GM19468 (cell line): Measurements from ENCODE around the gene SH3PXD2B.

Source experiments
- ATAC-seq: cut with Tn5 transposase; IDR thresholded peaks from one replicate; pipeline ENCODE4 v1.9.1; 2021; ENCODE audit warnings: mild to moderate bottlenecking, moderate library complexity, moderate number of reproducible peaks; ENCODE audit not compliant: unreplicated experiment; ENCODE audit errors: extremely low read depth

Gene SH3PXD2B

DNA sequence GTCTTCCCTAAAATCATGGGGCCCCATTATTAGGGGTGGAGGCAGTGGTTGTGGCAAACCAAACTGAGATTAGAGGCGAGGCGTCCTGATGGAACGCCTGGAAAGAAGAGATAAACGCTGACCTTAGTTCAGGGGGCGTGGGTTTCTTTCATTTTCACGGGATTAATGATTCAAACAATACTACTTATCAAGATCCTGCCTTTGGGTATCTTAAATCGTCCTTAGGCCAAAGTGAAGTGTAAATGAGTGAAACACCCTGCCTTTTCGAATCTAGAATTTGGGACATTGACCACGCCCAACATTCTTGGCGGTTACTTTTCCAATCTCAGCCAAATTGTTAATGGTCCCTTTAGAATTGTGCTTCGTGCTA is 169.7 kb downstream of the SH3PXD2B start:
- no peak for ATAC-seq

DNA sequence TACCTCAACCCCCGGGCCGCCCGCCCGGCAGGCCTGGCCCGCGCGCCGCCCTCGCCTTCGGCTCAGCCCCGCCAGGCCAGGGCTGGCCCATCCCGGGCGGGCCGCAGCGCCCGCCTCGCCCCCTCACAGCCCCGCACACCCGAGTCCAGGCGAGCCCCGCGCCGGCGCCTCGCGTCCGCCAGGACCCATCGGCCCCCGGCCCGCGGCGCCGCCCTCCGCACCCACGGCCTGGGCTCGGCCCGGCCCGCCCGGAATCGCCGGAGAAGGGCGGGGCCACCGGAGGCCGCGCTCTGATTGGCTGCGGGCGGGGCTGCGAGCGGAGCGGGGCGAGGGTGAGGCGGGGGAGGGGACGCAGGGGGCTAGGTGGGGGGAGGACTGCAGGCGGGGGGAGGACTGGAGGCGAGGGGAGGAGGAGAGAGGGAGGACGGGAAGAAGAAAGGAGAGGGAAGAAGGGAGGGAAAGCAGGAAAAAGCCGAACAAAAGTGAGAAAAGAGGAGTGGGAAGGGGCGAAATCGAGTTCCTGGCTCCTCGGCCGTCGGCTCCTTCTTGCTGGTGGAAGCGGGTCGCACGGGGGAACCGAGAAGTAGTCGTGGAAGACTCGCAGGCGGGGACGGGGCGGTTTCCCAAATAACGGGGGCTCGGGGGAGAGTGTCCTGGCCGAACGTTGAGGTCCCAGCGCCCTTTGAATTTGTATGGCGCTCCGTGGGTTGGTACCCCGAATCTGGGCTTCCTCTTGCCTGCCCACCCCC is 170.3 kb downstream of the SH3PXD2B start:
- ATAC-seq: peak; percentile 78

DNA sequence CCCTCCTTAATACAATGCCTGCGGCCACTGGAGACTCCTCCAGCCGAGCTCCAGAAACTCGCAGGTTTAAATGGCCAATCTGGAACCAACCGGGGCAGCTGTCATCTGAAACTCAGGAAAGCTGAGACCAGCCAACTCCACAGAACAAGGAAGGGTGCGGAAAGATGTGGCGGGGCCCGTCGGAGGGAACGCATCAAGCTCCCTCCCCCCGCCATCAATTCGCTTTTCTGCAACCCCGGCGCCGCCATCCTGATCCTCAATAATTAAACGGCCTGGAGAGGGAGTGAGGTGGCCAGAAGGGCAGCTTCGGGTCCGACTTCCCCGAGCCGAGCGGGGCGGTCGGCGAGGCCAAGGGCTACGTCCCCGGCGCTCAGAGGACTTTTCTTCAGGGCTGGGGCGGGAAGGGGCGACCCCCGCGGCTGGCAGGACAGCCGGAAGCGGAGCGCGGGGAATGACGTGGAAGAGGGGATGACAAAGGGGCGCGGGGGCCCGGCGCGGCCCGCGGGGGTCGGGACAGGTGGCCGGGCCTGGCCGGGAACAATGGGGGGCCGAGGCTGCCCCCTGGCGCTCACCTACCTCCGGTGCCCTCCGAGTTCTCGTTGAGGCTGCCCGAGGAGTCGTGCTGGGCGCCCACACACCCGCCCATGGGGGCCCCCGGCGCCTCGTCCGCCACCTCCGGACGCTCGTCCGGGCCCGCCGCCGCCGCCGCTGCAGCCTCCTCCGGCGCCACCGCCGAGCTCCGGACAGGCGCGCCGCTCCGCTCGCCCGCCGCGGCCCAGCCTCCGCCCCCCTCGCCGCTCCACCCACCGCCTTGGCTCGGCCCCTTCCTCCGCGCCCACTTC is 171.1 kb downstream of the SH3PXD2B start, which contains the start of gene UBTD2:
TSS of gene UBTD2 (minus strand) at position 745 of the 842 bp plus-strand sequence. CDS start at position 646, 99 bp downstream.
- ATAC-seq: peak; percentile 92

DNA sequence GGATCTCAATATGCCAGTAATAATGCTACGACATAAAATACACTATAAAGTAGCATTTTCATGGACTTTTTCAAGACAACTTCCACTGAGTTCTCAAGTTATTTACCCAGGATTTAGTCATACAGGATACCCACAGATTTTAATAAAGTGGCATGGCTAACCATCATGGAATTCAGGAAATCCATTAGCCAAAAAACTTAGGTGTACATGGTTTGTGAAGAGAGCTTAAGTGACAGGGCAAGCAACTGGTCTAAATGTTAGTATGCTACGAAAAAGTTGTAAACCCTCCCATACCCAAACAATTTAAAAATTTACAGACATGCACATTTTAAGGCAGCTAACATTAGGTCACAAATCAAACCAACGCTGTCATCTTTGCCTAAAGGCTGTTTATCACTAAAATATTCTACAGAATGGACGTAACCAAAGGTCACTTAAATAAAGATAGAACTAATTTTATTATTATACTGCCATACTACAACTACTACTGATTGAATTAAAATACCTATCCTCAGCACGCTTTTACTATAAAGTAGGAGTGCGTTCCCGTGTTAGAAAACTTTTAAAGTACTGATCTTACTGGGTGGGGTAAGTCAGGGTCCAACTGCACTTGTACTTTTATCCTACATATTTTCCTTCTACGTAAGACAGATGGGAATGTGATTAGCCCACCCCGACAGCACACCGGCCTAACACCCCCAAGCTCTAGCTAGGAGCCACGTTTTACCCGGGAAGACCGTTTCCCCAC is 171.9 kb downstream of the SH3PXD2B start:
- ATAC-seq: no peak

DNA sequence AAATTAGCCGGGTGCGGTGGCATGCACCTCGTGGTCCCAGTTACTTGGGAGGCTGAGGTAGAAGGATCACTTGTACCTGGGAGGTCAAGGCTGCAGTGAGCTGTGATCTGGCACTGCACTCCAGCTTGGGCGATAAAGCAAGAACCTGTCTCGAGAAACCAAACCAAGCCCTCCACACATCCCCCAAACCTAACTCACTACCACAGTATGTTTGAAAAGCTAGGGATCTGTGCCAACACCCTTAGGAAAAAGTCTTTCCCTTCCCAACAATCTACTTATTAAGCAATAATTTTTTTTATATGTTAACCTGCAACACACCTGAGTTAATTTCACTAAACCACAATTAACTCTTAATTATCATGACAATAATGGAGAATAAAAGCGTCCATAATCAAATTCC is 173.0 kb downstream of the SH3PXD2B start:
- no peak for ATAC-seq

DNA sequence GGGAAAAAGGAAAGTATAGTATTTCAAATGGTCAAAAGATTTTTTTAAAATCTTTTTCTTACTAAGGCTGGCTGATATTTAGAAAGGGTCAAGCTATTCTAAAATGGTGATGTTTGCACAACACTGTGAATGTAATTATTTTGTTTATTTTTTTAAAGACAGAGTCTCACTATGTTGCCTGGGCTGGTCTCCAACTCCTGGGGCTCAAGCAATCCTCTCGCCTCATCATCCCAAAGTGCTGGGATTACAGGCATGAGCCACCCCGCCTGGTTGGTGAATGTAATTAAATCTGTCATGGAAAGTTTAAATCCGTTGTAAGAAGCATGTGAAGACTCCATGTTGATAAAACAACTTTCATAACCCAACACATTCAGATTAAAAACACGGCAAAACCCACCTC is 173.4 kb downstream of the SH3PXD2B start:
- no peak for ATAC-seq

DNA sequence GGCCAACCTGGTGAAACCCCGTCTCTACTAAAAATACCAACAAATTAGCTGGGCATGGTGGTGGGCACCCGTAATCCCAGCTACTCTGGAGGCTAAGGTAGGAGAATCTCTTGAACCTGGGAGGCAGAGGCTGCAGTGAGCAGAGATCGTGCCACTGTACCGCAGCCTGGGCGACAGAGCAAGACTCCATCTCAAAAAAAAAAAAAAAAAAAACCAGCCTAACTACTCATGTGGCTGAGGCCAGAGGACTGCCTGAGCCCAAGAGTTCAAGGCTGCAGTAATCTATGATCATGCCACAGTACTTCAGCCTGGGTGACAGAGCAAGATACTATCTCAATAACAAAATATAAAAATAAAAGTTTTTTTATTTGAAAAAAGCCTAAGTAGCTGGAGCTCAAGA is 174.0 kb downstream of the SH3PXD2B start:
- ATAC-seq: no peak

DNA sequence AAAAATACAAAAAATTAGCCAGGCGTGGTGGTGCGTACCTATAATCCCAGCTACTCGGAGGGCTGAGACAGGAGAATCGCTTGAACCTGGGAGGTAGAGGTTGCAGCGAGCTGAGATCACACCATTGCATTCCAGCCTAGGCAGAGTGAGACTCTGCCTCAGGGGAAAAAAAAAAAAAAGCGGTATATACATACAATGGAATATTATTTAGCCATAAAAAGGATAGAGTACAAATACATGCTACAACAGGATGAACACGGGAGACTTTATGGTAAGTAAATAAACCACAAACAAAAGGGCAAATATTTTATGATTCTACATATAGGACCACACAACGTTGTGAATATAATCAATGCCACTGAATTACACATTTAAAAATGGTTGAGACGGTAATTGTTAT is 176.0 kb downstream of the SH3PXD2B start:
- ATAC-seq: no peak

DNA sequence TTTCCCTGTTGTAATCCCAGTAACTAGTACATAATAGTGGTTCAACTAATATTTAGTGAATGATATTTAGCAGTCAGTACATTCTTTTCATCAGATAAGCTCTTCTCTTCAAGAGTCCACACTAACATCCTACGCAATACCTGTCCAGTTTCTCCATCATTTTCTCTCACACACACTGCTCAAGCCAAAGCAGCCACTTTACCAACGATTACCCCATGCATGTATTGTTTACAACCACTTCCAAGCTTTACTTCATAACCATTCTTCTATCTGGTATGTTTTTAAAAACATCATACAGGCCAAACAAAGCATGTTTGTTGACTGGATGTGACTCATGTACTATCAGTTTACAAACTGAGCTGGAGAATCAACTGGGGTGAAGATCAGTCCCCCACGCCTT is 178.1 kb downstream of the SH3PXD2B start:
- ATAC-seq: no peak
